SK-N-SH treated with all-trans-retinoic acid at 6 μM for 48 hours (cell line): ENCODE data around the gene NBAS.
A peak's percentile ranks its signal among the peaks of the same experiment; 100 is the strongest.
"Not testable (repeated sequence)": the region's sequence is repeated elsewhere in the genome, so short reads cannot be mapped to it uniquely, and the experiment has no call there.

ENCODE experiments used
- ATAC-seq: fragments of 200-7000 bp; cut with Tn5 transposase; 3 replicates; pipeline ENCODE4 v1.9.1; 2020; ENCODE audit warnings: mild to moderate bottlenecking, moderate library complexity
- ARNTL ChIP-seq: fragments of 450-650 bp; formaldehyde crosslinking; IDR thresholded peaks from 2 replicates; pipeline ENCODE4 v1.5.0; 2020; ENCODE audit warnings: low read depth, mild to moderate bottlenecking, moderate library complexity, borderline replicate concordance
- BACH2 ChIP-seq: fragments of 250-450 bp; sonication (Bioruptor Pico); IDR thresholded peaks from 2 replicates; pipeline ENCODE4 v1.9.0; 2021; ENCODE audit warnings: mild to moderate bottlenecking, borderline replicate concordance
- CSDC2 ChIP-seq: fragments of 250-450 bp; sonication (Bioruptor Pico); IDR thresholded peaks from 2 replicates; pipeline ENCODE4 v1.5.0; 2020; ENCODE audit warnings: mild to moderate bottlenecking, moderate library complexity
- CSRNP3 ChIP-seq: fragments of 250-450 bp; sonication (Bioruptor Pico); IDR thresholded peaks from 2 replicates; pipeline ENCODE4 v1.5.1; 2021; ENCODE audit warnings: mild to moderate bottlenecking, moderate library complexity
- ESRRG ChIP-seq: fragments of 250-450 bp; sonication (Bioruptor Pico); IDR thresholded peaks from 2 replicates; pipeline ENCODE4 v1.6.1; 2021; ENCODE audit warnings: mild to moderate bottlenecking
- GLIS3 ChIP-seq: fragments of 250-450 bp; sonication (Bioruptor Pico); IDR thresholded peaks from 2 replicates; pipeline ENCODE4 v1.5.0; 2020; ENCODE audit warnings: mild to moderate bottlenecking, moderate library complexity
- ISL1 ChIP-seq: fragments of 250-450 bp; sonication (Bioruptor Pico); IDR thresholded peaks from 2 replicates; pipeline ENCODE4 v2.1.2; 2022; ENCODE audit warnings: mild to moderate bottlenecking, moderate library complexity
- OSR1 ChIP-seq: fragments of 250-450 bp; sonication (Bioruptor Pico); IDR thresholded peaks from 2 replicates; pipeline ENCODE4 v1.8.0; 2022; ENCODE audit warnings: moderate library complexity, mild to moderate bottlenecking, inconsistent platforms
- POU6F1 ChIP-seq: fragments of 250-450 bp; sonication (Bioruptor Pico); IDR thresholded peaks from 2 replicates; pipeline ENCODE4 v1.8.0; 2021; ENCODE audit warnings: low read depth, mild to moderate bottlenecking, moderate library complexity, borderline replicate concordance
- PPARA ChIP-seq: fragments of 250-450 bp; sonication (Bioruptor Pico); IDR thresholded peaks from 2 replicates; pipeline ENCODE4 v1.5.0; 2020; ENCODE audit warnings: mild to moderate bottlenecking, borderline replicate concordance
- RARB ChIP-seq: fragments of 250-450 bp; sonication (Bioruptor Pico); IDR thresholded peaks from 2 replicates; pipeline ENCODE4 v1.8.0; 2021; ENCODE audit warnings: mild to moderate bottlenecking, moderate library complexity
- SNAI2 ChIP-seq: fragments of 250-450 bp; sonication (Bioruptor Pico); IDR thresholded peaks from 2 replicates; pipeline ENCODE4 v1.5.0; 2020; ENCODE audit warnings: mild to moderate bottlenecking, moderate library complexity
- TCF4 ChIP-seq: fragments of 250-450 bp; sonication (Bioruptor Pico); IDR thresholded peaks from 2 replicates; pipeline ENCODE4 v1.8.0; 2021; ENCODE audit warnings: mild to moderate bottlenecking, moderate library complexity, borderline replicate concordance
- TOX ChIP-seq: fragments of 250-450 bp; sonication (Bioruptor Pico); IDR thresholded peaks from 2 replicates; pipeline ENCODE4 v1.8.0; 2021; ENCODE audit warnings: mild to moderate bottlenecking, moderate library complexity, borderline replicate concordance
- ZC3H10 ChIP-seq: fragments of 250-450 bp; sonication (Bioruptor Pico); IDR thresholded peaks from 2 replicates; pipeline ENCODE4 v1.5.1; 2021; ENCODE audit warnings: mild to moderate bottlenecking, moderate library complexity
- ZFP3 ChIP-seq: fragments of 250-450 bp; sonication (Bioruptor Pico); IDR thresholded peaks from 2 replicates; pipeline ENCODE4 v1.5.0; 2020; ENCODE audit warnings: mild to moderate bottlenecking, moderate library complexity
- ZFP30 ChIP-seq: fragments of 450-650 bp; formaldehyde crosslinking; IDR thresholded peaks from 2 replicates; pipeline ENCODE4 v1.5.0; 2022; ENCODE audit warnings: mild to moderate bottlenecking, moderate library complexity
- ZNF565 ChIP-seq: fragments of 450-650 bp; formaldehyde crosslinking; conservative IDR thresholded peaks from 2 replicates; pipeline ENCODE4 v1.5.0; 2020; ENCODE audit warnings: low read depth, mild to moderate bottlenecking, moderate library complexity
- ZNF70 ChIP-seq: fragments of 450-650 bp; formaldehyde crosslinking; IDR thresholded peaks from 2 replicates; pipeline ENCODE4 v1.5.0; 2020; ENCODE audit warnings: mild to moderate bottlenecking, moderate library complexity
- ZNF8 ChIP-seq: fragments of 450-650 bp; formaldehyde crosslinking; IDR thresholded peaks from 2 replicates; pipeline ENCODE4 v1.5.0; 2020; ENCODE audit warnings: mild to moderate bottlenecking, moderate library complexity
- TF ChIP-seq, protein P1 (sequence below): fragments of 250-450 bp; sonication (Bioruptor Pico); IDR thresholded peaks from 2 replicates; pipeline ENCODE4 v1.5.0; 2020; ENCODE audit warnings: mild to moderate bottlenecking, moderate library complexity
- TF ChIP-seq, protein P2 (sequence below): fragments of 250-450 bp; sonication (Bioruptor Pico); IDR thresholded peaks from 2 replicates; pipeline ENCODE4 v1.5.1; 2020; ENCODE audit warnings: low read depth, mild to moderate bottlenecking, moderate library complexity

The NBAS gene

GRCh38 chr2:15521641-15522181 lies 39.4 kb downstream of the NBAS start:
- TF ChIP-seq OSR1 (CRISPR knock-in tag), result no peak
- no peak for TF ChIP-seq ZFP30
- TF ChIP-seq CSDC2 (CRISPR knock-in tag), result no peak
- no peak for TF ChIP-seq POU6F1 (CRISPR knock-in tag)
- TF ChIP-seq ZNF8 (CRISPR knock-in tag), result no peak
- no peak for TF ChIP-seq SNAI2
- TF ChIP-seq ZC3H10, result no peak
- TF ChIP-seq CSRNP3, result no peak
- ATAC-seq, result peak; percentile 44; the same call in 2 of the 3 replicates

- no peak for ATAC-seq
- no peak for TF ChIP-seq TOX (CRISPR knock-in tag)
- no peak for TF ChIP-seq ARNTL
- TF ChIP-seq TCF4 (CRISPR knock-in tag), result no peak
These were observed 40.8 kb downstream of the NBAS start for GRCh38 chr2:15520346-15520745.

- not testable (repeated sequence) for ATAC-seq
These were observed 42.4 kb downstream of the NBAS start for GRCh38 chr2:15518759-15519158.

- TF ChIP-seq CSRNP3 (no peak), ISL1 (CRISPR knock-in tag) (no peak), ZFP30 (no peak), TCF4 (CRISPR knock-in tag) (no peak), OSR1 (CRISPR knock-in tag) (no peak), ESRRG (CRISPR knock-in tag) (no peak), ZNF565 (no peak), BACH2 (CRISPR knock-in tag) (no peak), PPARA (CRISPR knock-in tag) (no peak), GLIS3 (no peak), TOX (CRISPR knock-in tag) (no peak), CSDC2 (CRISPR knock-in tag) (no peak), SNAI2 (no peak), RARB (CRISPR knock-in tag) (no peak), ZNF70 (no peak), POU6F1 (CRISPR knock-in tag) (no peak), ARNTL (no peak), ZFP3 (no peak)
- TF ChIP-seq, protein P1, sequence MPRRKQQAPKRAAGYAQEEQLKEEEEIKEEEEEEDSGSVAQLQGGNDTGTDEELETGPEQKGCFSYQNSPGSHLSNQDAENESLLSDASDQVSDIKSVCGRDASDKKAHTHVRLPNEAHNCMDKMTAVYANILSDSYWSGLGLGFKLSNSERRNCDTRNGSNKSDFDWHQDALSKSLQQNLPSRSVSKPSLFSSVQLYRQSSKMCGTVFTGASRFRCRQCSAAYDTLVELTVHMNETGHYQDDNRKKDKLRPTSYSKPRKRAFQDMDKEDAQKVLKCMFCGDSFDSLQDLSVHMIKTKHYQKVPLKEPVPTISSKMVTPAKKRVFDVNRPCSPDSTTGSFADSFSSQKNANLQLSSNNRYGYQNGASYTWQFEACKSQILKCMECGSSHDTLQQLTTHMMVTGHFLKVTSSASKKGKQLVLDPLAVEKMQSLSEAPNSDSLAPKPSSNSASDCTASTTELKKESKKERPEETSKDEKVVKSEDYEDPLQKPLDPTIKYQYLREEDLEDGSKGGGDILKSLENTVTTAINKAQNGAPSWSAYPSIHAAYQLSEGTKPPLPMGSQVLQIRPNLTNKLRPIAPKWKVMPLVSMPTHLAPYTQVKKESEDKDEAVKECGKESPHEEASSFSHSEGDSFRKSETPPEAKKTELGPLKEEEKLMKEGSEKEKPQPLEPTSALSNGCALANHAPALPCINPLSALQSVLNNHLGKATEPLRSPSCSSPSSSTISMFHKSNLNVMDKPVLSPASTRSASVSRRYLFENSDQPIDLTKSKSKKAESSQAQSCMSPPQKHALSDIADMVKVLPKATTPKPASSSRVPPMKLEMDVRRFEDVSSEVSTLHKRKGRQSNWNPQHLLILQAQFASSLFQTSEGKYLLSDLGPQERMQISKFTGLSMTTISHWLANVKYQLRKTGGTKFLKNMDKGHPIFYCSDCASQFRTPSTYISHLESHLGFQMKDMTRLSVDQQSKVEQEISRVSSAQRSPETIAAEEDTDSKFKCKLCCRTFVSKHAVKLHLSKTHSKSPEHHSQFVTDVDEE (CRISPR knock-in tag), result no peak
- TF ChIP-seq, protein P2, sequence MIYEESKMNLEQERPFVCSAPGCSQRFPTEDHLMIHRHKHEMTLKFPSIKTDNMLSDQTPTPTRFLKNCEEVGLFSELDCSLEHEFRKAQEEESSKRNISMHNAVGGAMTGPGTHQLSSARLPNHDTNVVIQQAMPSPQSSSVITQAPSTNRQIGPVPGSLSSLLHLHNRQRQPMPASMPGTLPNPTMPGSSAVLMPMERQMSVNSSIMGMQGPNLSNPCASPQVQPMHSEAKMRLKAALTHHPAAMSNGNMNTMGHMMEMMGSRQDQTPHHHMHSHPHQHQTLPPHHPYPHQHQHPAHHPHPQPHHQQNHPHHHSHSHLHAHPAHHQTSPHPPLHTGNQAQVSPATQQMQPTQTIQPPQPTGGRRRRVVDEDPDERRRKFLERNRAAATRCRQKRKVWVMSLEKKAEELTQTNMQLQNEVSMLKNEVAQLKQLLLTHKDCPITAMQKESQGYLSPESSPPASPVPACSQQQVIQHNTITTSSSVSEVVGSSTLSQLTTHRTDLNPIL, result no peak
- ATAC-seq, result no peak
These were observed 43.3 kb downstream of the NBAS start for GRCh38 chr2:15517793-15518192.
